Activated effector memory CD4-positive, alpha-beta T cell treated with anti-CD3 and anti-CD28 coated beads, Interleukin-2, amount 50 U/mL, for 16 hours (primary cell): ENCODE results near the gene SH3GL1.
A peak's percentile ranks its signal among the peaks of the same experiment; 100 is the strongest.

ENCODE experiments used
- DNase-seq: peaks from one replicate; pipeline ENCODE4 v3.0.0-alpha.2; 2020

Gene SH3GL1

GRCh38 chr19:4338441-4339355, 61.6 kb downstream of the SH3GL1 start, which contains the start of gene STAP2:
Gene STAP2, minus strand, starts transcription at chr19:4338827. Its CDS starts 74 bp downstream, at chr19:4338753.
- no peak for DNase-seq

- no peak for DNase-seq
These were observed 62.4 kb downstream of the SH3GL1 start for GRCh38 chr19:4337906-4338440.

GRCh38 chr19:4334929-4335570, 65.3 kb downstream of the SH3GL1 start:
- DNase-seq = no peak

GRCh38 chr19:4329858-4330257, 70.5 kb downstream of the SH3GL1 start:
- DNase-seq = no peak

GRCh38 chr19:4328991-4329681, 71.2 kb downstream of the SH3GL1 start:
- peak; percentile 75 for DNase-seq

- DNase-seq = peak; percentile 98
These were observed 71.9 kb downstream of the SH3GL1 start for GRCh38 chr19:4328243-4328990.

- no peak for DNase-seq
These were observed 72.5 kb downstream of the SH3GL1 start for GRCh38 chr19:4327877-4328242.

GRCh38 chr19:4327252-4327876, 73.0 kb downstream of the SH3GL1 start:
- peak; percentile 90 for DNase-seq

GRCh38 chr19:4326837-4327251, 73.5 kb downstream of the SH3GL1 start:
- DNase-seq = peak; percentile 69

- no peak for DNase-seq
These were observed 74.0 kb downstream of the SH3GL1 start for GRCh38 chr19:4326215-4326836.

- no peak for DNase-seq
These were observed 76.1 kb downstream of the SH3GL1 start for GRCh38 chr19:4324228-4324627.

GRCh38 chr19:4323692-4324091, 76.7 kb downstream of the SH3GL1 start:
- no peak for DNase-seq

- DNase-seq = no peak
These were observed 77.2 kb downstream of the SH3GL1 start for GRCh38 chr19:4322942-4323665.

GRCh38 chr19:4320419-4320818, 79.9 kb downstream of the SH3GL1 start:
- no peak for DNase-seq

GRCh38 chr19:4319067-4319718, 81.2 kb downstream of the SH3GL1 start:
- DNase-seq = no peak

GRCh38 chr19:4318460-4318859, 81.9 kb downstream of the SH3GL1 start:
- no peak for DNase-seq

- DNase-seq = no peak
These were observed 83.4 kb downstream of the SH3GL1 start for GRCh38 chr19:4316956-4317355.

GRCh38 chr19:4313847-4314490, 86.4 kb downstream of the SH3GL1 start:
- no peak for DNase-seq
